ENCODE results near the gene FAU. TPM values are rescaled to one million over a fixed set of nuclear protein-coding genes. Genes with fewer than 3 reads are reported as not detected.
A peak's percentile ranks its signal among the peaks of the same experiment; 100 is the strongest.

Gene FAU
- total and polyA plus RNA-seq, 2 of the 13 experiments (the other 11 are each of a cell fraction or from before 2014, with no cell fraction given) = 374 to 869 TPM

- TF ChIP-seq DMTF1 (CRISPR knock-in tag; IDR thresholded peaks at IDR 0.05) (no peak), ZNF770 (CRISPR knock-in tag; IDR thresholded peaks at IDR 0.05) (no peak), HNF4A (CRISPR knock-in tag; IDR thresholded peaks at IDR 0.05) (peak; percentile 34; the same call in 1 of the 2 replicates), POGZ (CRISPR knock-in tag; IDR thresholded peaks at IDR 0.05) (no peak), SIN3B (IDR thresholded peaks at IDR 0.05; ENCODE audit: low read length) (0 out of 2 replicates have a peak, but pooled peaks have one; percentile 15), RXRA (CRISPR knock-in tag; IDR thresholded peaks at IDR 0.05) (no peak), NR2F6 (IDR thresholded peaks at IDR 0.05) (no peak), NR2F6 (CRISPR knock-in tag; IDR thresholded peaks at IDR 0.05) (no peak), ZBTB8A (CRISPR knock-in tag; IDR thresholded peaks at IDR 0.05; ENCODE audit: borderline replicate concordance, low read depth) (no peak), HMGXB4 (CRISPR knock-in tag; IDR thresholded peaks at IDR 0.05; ENCODE audit: borderline replicate concordance in 1 of 2, low read depth in 1 of 2) (peak; percentile 72 to 76; a peak in 3 of 4 replicates), ZC3H13 (CRISPR knock-in tag; IDR thresholded peaks at IDR 0.05) (no peak), NR2F2 (IDR thresholded peaks at IDR 0.05; ENCODE audit: borderline replicate concordance, low read depth) (no peak), POGK (CRISPR knock-in tag; conservative IDR thresholded peaks at IDR 0.05) (no peak), ZNF605 (CRISPR knock-in tag; IDR thresholded peaks at IDR 0.05) (0 out of 2 replicates have a peak, but pooled peaks have one; percentile 11), HNRNPK (IDR thresholded peaks at IDR 0.05; ENCODE audit: low read depth, low read length, poor library complexity, severe bottlenecking) (no peak), NKX3-1 (CRISPR knock-in tag; IDR thresholded peaks at IDR 0.05) (no peak), MZF1 (CRISPR knock-in tag; IDR thresholded peaks at IDR 0.05; ENCODE audit: borderline replicate concordance) (no peak), TGIF2 (CRISPR knock-in tag; IDR thresholded peaks at IDR 0.05) (0 out of 2 replicates have a peak, but pooled peaks have one; percentile 25), ZFX (CRISPR knock-in tag; IDR thresholded peaks at IDR 0.05; ENCODE audit: low read depth) (peak; percentile 64; the same call in 1 of the 2 replicates), XRCC5 (optimal IDR thresholded peaks at IDR 0.05; ENCODE audit: low read length) (peak; percentile 32), SAP130 (CRISPR knock-in tag; IDR thresholded peaks at IDR 0.05; ENCODE audit: low read depth) (peak; percentile 67), TERF1 (CRISPR knock-in tag; IDR thresholded peaks at IDR 0.05) (no peak)
These were observed 11.5 kb downstream of the FAU start (continued) for GRCh38 chr11:65110354-65110861.

All from HepG2 (cell line).